MM.1S (cell line): ENCODE results near the gene TMX2.

Source experiments
- DNase-seq: peaks from one replicate; pipeline ENCODE4 v3.0.0-alpha.2; 2015
- H2AFZ ChIP-seq: fragments of 300-600 bp; sonication (generic); 2 replicates; pipeline ENCODE4 v1.6.0; 2016; ENCODE audit warnings: antibody characterized with exemption, low read length
- H3F3A ChIP-seq: fragments of 300-600 bp; sonication (generic); 2 replicates; pipeline ENCODE4 v1.6.1; 2016; ENCODE audit warnings: mild to moderate bottlenecking, antibody characterized with exemption, low read length, moderate library complexity, mixed read lengths; ENCODE audit not compliant: insufficient read depth
- H3K27ac ChIP-seq: fragments of 300-600 bp; sonication (generic); 2 replicates; pipeline ENCODE4 v1.5.1; 2016; ENCODE audit warnings: mild to moderate bottlenecking, low read length
- H3K27me3 ChIP-seq: fragments of 300-600 bp; sonication (generic); replicated peaks from 2 replicates; pipeline ENCODE4 v1.6.0; 2016; ENCODE audit warnings: low read length; ENCODE audit not compliant: insufficient read depth
- H3K36me3 ChIP-seq: fragments of 300-600 bp; sonication (generic); replicated peaks from 2 replicates; pipeline ENCODE4 v1.6.1; 2016; ENCODE audit warnings: mild to moderate bottlenecking, low read length, mixed read lengths; ENCODE audit not compliant: insufficient read depth
- H3K4me1 ChIP-seq: fragments of 300-600 bp; sonication (generic); 2 replicates; pipeline ENCODE4 v1.6.1; 2016; ENCODE audit warnings: low read length, mixed read lengths
- H3K4me2 ChIP-seq: fragments of 300-600 bp; sonication (generic); 2 replicates; pipeline ENCODE4 v1.6.0; 2016; ENCODE audit warnings: low read depth, low read length
- H3K4me3 ChIP-seq: fragments of 300-600 bp; sonication (generic); 2 replicates; pipeline ENCODE4 v1.5.1; 2016; ENCODE audit warnings: low read length, mixed read lengths
- H3K79me2 ChIP-seq: fragments of 300-600 bp; sonication (generic); 2 replicates; pipeline ENCODE4 v1.6.1; 2016; ENCODE audit warnings: mixed run types, low read length, mixed read lengths
- H3K9ac ChIP-seq: fragments of 300-600 bp; sonication (generic); 2 replicates; pipeline ENCODE4 v1.6.1; 2016; ENCODE audit warnings: low read length, mixed read lengths
- H3K9me2 ChIP-seq: fragments of 300-600 bp; sonication (generic); replicated peaks from 2 replicates; pipeline ENCODE4 v1.6.1; 2016; ENCODE audit warnings: mild to moderate bottlenecking, low read length, mixed read lengths; ENCODE audit not compliant: insufficient read depth
- H3K9me3 ChIP-seq: fragments of 300-600 bp; sonication (generic); replicated peaks from 2 replicates; pipeline ENCODE4 v1.6.1; 2016; ENCODE audit warnings: mild to moderate bottlenecking, low read length, mixed read lengths; ENCODE audit not compliant: insufficient read depth
- H4K20me1 ChIP-seq: fragments of 300-600 bp; sonication (generic); 2 replicates; pipeline ENCODE4 v1.6.1; 2016; ENCODE audit warnings: mild to moderate bottlenecking, low read length, moderate library complexity, mixed read lengths; ENCODE audit not compliant: insufficient read depth
- EZH2 ChIP-seq: fragments of 300-600 bp; sonication (generic); optimal IDR thresholded peaks from 2 replicates; pipeline ENCODE3; 2017; ENCODE audit warnings: low read depth, mild to moderate bottlenecking, antibody characterized with exemption, low read length, mixed read lengths
- EZH2phosphoT487 ChIP-seq: fragments of 300-600 bp; sonication (generic); IDR thresholded peaks from 2 replicates; pipeline ENCODE4 v1.6.1; 2018; ENCODE audit warnings: antibody characterized with exemption, low read length
- TF ChIP-seq, protein P1 (sequence below): fragments of 300-600 bp; sonication (generic); IDR thresholded peaks from 2 replicates; pipeline ENCODE4 v1.5.1; 2016; ENCODE audit warnings: antibody characterized with exemption, low read length, mixed read lengths

The TMX2 gene

DNA sequence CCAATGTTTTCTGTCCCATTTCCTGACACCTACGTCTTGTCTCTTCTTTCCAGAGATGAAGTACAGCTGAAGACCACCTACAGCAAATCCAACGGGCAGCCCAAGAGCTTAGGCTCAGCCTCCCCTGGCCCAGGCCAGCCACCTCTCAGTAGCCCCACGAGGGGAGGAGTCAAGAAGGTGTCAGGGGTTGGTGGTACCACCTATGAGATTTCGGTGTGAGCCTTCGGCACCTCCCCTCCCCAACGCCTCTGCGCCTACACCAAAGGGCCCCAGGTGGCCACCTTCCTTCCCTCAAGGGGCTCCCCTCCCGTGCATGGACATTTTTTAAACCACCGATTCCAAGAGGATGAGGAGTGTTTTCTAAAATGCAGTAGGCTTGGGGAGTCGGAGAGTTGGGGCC is 12.6 kb upstream of the TMX2 start:
- no peak overlapping the region for H3K4me3 ChIP-seq
- H2AFZ ChIP-seq, result no peak overlapping the region
- no peak for DNase-seq
- TF ChIP-seq EZH2phosphoT487 (no peak), EZH2 (no peak)
- TF ChIP-seq, protein P1, sequence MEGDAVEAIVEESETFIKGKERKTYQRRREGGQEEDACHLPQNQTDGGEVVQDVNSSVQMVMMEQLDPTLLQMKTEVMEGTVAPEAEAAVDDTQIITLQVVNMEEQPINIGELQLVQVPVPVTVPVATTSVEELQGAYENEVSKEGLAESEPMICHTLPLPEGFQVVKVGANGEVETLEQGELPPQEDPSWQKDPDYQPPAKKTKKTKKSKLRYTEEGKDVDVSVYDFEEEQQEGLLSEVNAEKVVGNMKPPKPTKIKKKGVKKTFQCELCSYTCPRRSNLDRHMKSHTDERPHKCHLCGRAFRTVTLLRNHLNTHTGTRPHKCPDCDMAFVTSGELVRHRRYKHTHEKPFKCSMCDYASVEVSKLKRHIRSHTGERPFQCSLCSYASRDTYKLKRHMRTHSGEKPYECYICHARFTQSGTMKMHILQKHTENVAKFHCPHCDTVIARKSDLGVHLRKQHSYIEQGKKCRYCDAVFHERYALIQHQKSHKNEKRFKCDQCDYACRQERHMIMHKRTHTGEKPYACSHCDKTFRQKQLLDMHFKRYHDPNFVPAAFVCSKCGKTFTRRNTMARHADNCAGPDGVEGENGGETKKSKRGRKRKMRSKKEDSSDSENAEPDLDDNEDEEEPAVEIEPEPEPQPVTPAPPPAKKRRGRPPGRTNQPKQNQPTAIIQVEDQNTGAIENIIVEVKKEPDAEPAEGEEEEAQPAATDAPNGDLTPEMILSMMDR, result no peak
- H3K27ac ChIP-seq, result no peak overlapping the region
- no peaks in the 10 kb centered on the region for H3K4me1 ChIP-seq
- H3K9ac ChIP-seq, result no peak overlapping the region
- peaks cover 5% of the 10 kb centered on the region; the same call in 1 of the 2 replicates for H3K36me3 ChIP-seq
- no peaks in the 10 kb centered on the region for H3K9me3 ChIP-seq
- no peak overlapping the region for H3K4me2 ChIP-seq
- no peaks in the 10 kb centered on the region for H3K79me2 ChIP-seq
- no peaks in the 10 kb centered on the region for H3K9me2 ChIP-seq
- no peaks in the 10 kb centered on the region for H3K27me3 ChIP-seq
- H4K20me1 ChIP-seq, result no peaks in the 10 kb centered on the region
- no peaks in the 10 kb centered on the region for H3F3A ChIP-seq

DNA sequence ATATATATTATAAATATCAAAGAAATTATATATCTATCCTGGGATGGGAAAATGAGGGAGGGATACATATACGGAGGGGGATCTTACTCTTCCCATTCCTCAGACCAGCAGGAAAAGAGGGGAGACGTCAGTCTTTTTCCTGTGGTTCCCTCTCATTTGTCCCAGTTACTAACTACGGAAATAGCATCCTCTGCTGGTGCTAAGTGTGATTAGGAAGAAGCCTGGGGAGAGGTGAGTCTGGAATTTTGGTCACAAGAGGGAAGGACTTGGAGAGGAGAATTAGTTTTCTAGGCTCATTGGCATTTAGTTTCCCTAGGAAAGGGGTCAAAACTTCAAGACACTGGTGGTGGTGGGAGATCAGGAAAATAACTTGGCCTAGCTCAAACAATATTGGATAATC is 12.0 kb upstream of the TMX2 start:
- H3K4me2 ChIP-seq, result no peak overlapping the region
- no peaks in the 10 kb centered on the region for H3K27me3 ChIP-seq
- H3K27ac ChIP-seq, result no peak overlapping the region
- H3K9me2 ChIP-seq, result no peaks in the 10 kb centered on the region
- no peaks in the 10 kb centered on the region for H3K9me3 ChIP-seq
- no peak overlapping the region for H2AFZ ChIP-seq
- H3K36me3 ChIP-seq, result peaks cover 5% of the 10 kb centered on the region; the same call in 1 of the 2 replicates
- H3F3A ChIP-seq, result no peaks in the 10 kb centered on the region
- H3K79me2 ChIP-seq, result no peaks in the 10 kb centered on the region
- DNase-seq, result no peak
- H3K4me1 ChIP-seq, result no peaks in the 10 kb centered on the region
- H3K4me3 ChIP-seq, result no peak overlapping the region
- H4K20me1 ChIP-seq, result no peaks in the 10 kb centered on the region
- no peak for TF ChIP-seq EZH2
- TF ChIP-seq, protein P1, result no peak
- TF ChIP-seq EZH2phosphoT487, result no peak
- H3K9ac ChIP-seq, result no peak overlapping the region

DNA sequence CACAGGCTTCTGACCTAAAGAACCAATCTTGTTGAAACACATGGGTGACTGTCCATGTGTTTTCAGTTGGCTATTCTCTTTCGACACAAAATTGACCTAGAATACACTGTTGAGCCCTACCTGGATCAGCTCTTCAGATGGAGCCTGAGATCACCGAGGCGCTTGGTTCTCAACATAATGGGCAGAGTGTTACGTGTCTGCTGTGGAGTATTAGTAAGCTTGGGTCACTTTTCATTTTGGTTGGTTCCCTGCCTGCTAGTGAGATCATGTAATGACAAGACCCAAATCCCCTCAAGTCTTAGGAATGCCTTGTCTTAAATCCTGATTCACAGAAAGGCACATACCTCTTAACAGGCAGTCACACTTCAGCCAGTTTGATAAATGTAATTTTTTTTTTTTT is 9.1 kb upstream of the TMX2 start:
- no peak overlapping the region for H3K27ac ChIP-seq
- no peak for DNase-seq
- no peak overlapping the region for H3K4me3 ChIP-seq
- H3K9ac ChIP-seq, result no peak overlapping the region
- H2AFZ ChIP-seq, result no peak overlapping the region
- H3K27me3 ChIP-seq, result no peaks in the 10 kb centered on the region
- no peak for TF ChIP-seq EZH2
- TF ChIP-seq, protein P1, result no peak
- TF ChIP-seq EZH2phosphoT487, result no peak
- H3K9me2 ChIP-seq, result no peaks in the 10 kb centered on the region
- H3F3A ChIP-seq, result no peaks in the 10 kb centered on the region
- peaks cover 13% of the 10 kb centered on the region for H3K79me2 ChIP-seq
- H3K4me1 ChIP-seq, result no peaks in the 10 kb centered on the region
- H3K4me2 ChIP-seq, result no peak overlapping the region
- H3K36me3 ChIP-seq, result peaks cover 5% of the 10 kb centered on the region; the same call in 1 of the 2 replicates
- H4K20me1 ChIP-seq, result no peaks in the 10 kb centered on the region
- no peaks in the 10 kb centered on the region for H3K9me3 ChIP-seq
